ENCODE results near the gene IL5.

Gene IL5

DNA sequence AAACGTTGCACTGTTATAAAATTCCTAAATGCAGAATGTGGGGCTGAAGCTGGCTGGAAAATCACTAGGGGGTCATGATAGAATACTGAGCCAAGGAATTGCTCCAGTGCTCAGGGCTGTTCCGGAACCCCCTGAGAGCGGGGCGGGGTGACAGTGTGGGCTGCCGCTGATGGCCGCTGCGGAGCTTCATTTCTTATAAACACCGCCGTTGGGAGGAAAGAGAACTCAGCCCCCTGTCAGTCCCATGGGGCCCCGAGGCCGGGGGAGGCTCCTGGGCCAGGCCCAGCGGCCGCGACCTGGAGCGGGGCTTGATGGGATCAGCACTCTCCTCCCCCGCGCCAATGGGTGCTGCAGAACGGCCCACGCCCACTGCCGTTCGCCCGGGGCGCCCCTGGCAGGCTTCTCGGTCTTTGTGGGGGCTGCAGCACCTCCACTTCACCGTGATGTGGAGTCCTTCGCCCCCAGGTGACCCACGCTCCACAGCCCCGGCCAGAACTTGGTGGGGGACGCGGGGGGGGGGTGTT, 47.6 kb downstream of the IL5 start:
- Histone ChIP-seq H3K27me3 (ENCODE audit: control insufficient read depth, insufficient read depth, low read length) (no peaks in the 10 kb centered on the region), H3K9ac (ENCODE audit: low read length) (peak overlapping the region; percentile 82), H3K9me3 (ENCODE audit: control insufficient read depth, low read length) (no peaks in the 10 kb centered on the region), H3K4me3 (ENCODE audit: low read length) (peak overlapping the region; percentile 9), H3K4me1 (ENCODE audit: control insufficient read depth, insufficient read depth, low read length) (peaks cover 63% of the 10 kb centered on the region), H3K36me3 (ENCODE audit: control insufficient read depth, insufficient read depth, low read length) (no peaks in the 10 kb centered on the region)

DNA sequence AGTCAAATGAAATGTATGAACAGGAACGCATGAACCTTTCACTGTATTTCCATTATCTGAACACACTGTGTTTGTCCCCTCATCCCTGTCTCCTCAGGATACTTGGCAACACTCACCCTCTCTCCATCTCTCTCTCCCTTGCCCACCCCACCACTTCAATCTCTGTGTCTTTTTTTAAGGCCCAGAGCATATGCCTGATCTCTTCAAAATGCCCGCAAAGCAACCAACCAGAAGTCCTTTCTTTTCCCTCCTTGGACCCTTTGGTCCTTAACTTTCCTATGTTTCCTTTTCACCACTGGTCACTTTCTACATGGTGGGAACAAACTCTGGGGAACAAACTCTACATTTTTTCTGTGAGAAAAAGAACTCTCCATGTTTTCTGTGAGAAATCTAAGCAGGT, 49.5 kb downstream of the IL5 start:
- Histone ChIP-seq H3K4me1 (ENCODE audit: control insufficient read depth, insufficient read depth, low read length) (peaks cover 47% of the 10 kb centered on the region), H3K9me3 (ENCODE audit: control insufficient read depth, low read length) (no peaks in the 10 kb centered on the region), H3K4me3 (ENCODE audit: low read length) (no peak overlapping the region), H3K36me3 (ENCODE audit: control insufficient read depth, insufficient read depth, low read length) (no peaks in the 10 kb centered on the region), H3K27me3 (ENCODE audit: control insufficient read depth, insufficient read depth, low read length) (no peaks in the 10 kb centered on the region), H3K9ac (ENCODE audit: low read length) (no peak overlapping the region)

DNA sequence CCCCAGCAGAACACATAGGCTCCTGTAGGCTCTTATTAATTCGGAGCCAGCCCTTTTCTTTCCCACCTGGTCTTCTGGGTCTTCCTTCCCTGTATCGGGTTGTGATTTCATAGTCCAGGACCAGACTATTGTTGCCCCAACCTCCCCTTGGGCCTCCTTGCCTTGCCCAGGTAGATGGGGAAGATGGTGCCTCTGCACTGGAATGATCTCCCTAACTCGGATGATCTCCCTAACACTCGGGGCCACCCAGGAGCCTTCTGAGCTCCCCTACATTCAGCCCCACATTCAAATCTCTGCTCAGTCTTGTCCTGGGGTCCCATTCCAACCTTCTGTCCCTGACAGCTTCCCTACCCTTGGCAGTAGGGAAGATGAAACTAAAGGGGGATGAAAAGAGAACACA, 50.1 kb downstream of the IL5 start:
- Histone ChIP-seq H3K27me3 (ENCODE audit: control insufficient read depth, insufficient read depth, low read length) (no peaks in the 10 kb centered on the region), H3K9ac (ENCODE audit: low read length) (no peak overlapping the region), H3K36me3 (ENCODE audit: control insufficient read depth, insufficient read depth, low read length) (no peaks in the 10 kb centered on the region), H3K4me1 (ENCODE audit: control insufficient read depth, insufficient read depth, low read length) (peaks cover 44% of the 10 kb centered on the region), H3K9me3 (ENCODE audit: control insufficient read depth, low read length) (no peaks in the 10 kb centered on the region), H3K4me3 (ENCODE audit: low read length) (no peak overlapping the region)

DNA sequence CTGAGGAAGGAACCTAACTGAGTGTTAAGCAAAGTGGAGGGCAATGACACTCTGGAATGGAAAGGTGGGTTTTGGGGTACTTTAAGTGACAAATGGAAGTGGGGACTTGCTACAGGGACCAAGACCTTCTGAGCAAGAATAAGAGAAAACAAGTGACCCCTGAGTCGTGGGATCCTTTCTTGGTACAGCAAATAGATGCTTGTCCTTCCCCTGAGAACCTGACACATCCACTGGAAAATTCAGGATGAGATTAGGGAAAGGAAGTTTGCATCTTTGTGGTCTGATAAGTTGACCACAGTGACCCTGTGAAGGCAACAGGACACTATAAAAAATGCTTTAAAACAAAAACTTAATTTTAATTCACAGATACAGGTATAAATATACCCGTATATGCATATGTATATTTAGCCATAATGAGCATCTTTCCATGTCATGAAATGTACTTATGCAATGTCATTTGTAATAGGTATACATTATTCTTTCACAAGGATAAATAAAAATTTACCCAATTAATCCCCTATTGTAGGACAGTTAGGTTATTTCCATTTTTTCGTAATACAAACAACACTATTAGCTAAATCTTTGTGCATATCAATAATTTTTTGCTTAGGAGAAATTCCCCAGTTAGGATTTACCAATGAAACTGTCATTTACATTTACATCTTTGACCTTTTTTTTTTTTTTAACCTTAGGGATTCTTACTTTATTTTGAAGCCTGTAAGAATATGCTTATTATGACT, 50.8 kb downstream of the IL5 start:
- H3K4me1 ChIP-seq (ENCODE audit: control insufficient read depth, insufficient read depth, low read length): peaks cover 42% of the 10 kb centered on the region
- no peaks in the 10 kb centered on the region for H3K27me3 ChIP-seq (ENCODE audit: control insufficient read depth, insufficient read depth, low read length)
- H3K9ac ChIP-seq (ENCODE audit: low read length): no peak overlapping the region
- no peak overlapping the region for H3K4me3 ChIP-seq (ENCODE audit: low read length)
- peaks cover 4% of the 10 kb centered on the region for H3K36me3 ChIP-seq (ENCODE audit: control insufficient read depth, insufficient read depth, low read length)
- no peaks in the 10 kb centered on the region for H3K9me3 ChIP-seq (ENCODE audit: control insufficient read depth, low read length)
